Inflammatory macrophage (primary cell): ENCODE measurements around the gene THAP12.
A peak's percentile ranks its signal among the peaks of the same experiment; 100 is the strongest.
"Not testable (repeated sequence)": the region's sequence is repeated elsewhere in the genome, so short reads cannot be mapped to it uniquely, and the experiment has no call there.

Experiments used
- DNase-seq, 2 donors: peaks; one replicate each; pipeline ENCODE4 v3.0.0-alpha.2; 2020 to 2022

The THAP12 gene

GRCh38 chr11:76327202-76327601 lies 53.7 kb downstream of the THAP12 start:
- no peak for DNase-seq

- DNase-seq = no peak
Observed at GRCh38 chr11:76325185-76325584, 55.7 kb downstream of the THAP12 start.

GRCh38 chr11:76323804-76324203 lies 57.1 kb downstream of the THAP12 start:
- no peak for DNase-seq

GRCh38 chr11:76323375-76323774 lies 57.6 kb downstream of the THAP12 start:
- DNase-seq = not testable (repeated sequence)

- no peak for DNase-seq
Observed at GRCh38 chr11:76322942-76323341, 58.0 kb downstream of the THAP12 start.

GRCh38 chr11:76322540-76322939 lies 58.4 kb downstream of the THAP12 start:
- no peak for DNase-seq

GRCh38 chr11:76321820-76322524 lies 59.0 kb downstream of the THAP12 start:
- DNase-seq = no peak

- DNase-seq = no peak
Observed at GRCh38 chr11:76321340-76321739, 59.6 kb downstream of the THAP12 start.

GRCh38 chr11:76320929-76321328 lies 60.0 kb downstream of the THAP12 start:
- no peak for DNase-seq

- not testable (repeated sequence) for DNase-seq
Observed at GRCh38 chr11:76319798-76320197, 61.1 kb downstream of the THAP12 start.

- DNase-seq = peak; percentile 68 to 81
Observed at GRCh38 chr11:76318744-76319384, 62.1 kb downstream of the THAP12 start.

GRCh38 chr11:76317296-76317695 lies 63.6 kb downstream of the THAP12 start:
- DNase-seq = no peak

- no peak for DNase-seq
Observed at GRCh38 chr11:76316726-76317125, 64.2 kb downstream of the THAP12 start.

GRCh38 chr11:76315182-76315853 lies 65.6 kb downstream of the THAP12 start:
- DNase-seq = no peak

- DNase-seq = no peak
Observed at GRCh38 chr11:76314741-76315090, 66.2 kb downstream of the THAP12 start.

GRCh38 chr11:76313913-76314740 lies 66.8 kb downstream of the THAP12 start:
- DNase-seq = peak in 1 of 2 donors; percentile 18

- DNase-seq = no peak
Observed at GRCh38 chr11:76313271-76313670, 67.7 kb downstream of the THAP12 start.

GRCh38 chr11:76310832-76311595 lies 69.9 kb downstream of the THAP12 start:
- no peak for DNase-seq

- DNase-seq = no peak
Observed at GRCh38 chr11:76307978-76308747, 72.8 kb downstream of the THAP12 start.

GRCh38 chr11:76307396-76307795 lies 73.5 kb downstream of the THAP12 start:
- DNase-seq = no peak

GRCh38 chr11:76303399-76303798 lies 77.5 kb downstream of the THAP12 start:
- DNase-seq = no peak
